Glomerular visceral epithelial cell (primary cell): ENCODE measurements around the gene BCAS3.

ENCODE experiments used
- DNase-seq: peaks from one replicate; pipeline ENCODE4 v3.0.0-alpha.2; 2016; ENCODE audit errors: extremely low spot score

Gene BCAS3

GRCh38 chr17:61199431-61200338 is 522.0 kb downstream of the BCAS3 start:
- DNase-seq = no peak

- DNase-seq = peak; percentile 51
Measured at GRCh38 chr17:61200339-61200715, 522.7 kb downstream of the BCAS3 start.

- DNase-seq = peak; percentile 79
Measured at GRCh38 chr17:61201211-61201610, 523.6 kb downstream of the BCAS3 start.

- peak; percentile 19 for DNase-seq
Measured at GRCh38 chr17:61202564-61202963, 524.9 kb downstream of the BCAS3 start.

GRCh38 chr17:61203671-61204131 is 526.0 kb downstream of the BCAS3 start:
- no peak for DNase-seq

GRCh38 chr17:61204456-61204855 is 526.8 kb downstream of the BCAS3 start:
- no peak for DNase-seq

- no peak for DNase-seq
Measured at GRCh38 chr17:61205401-61205800, 527.8 kb downstream of the BCAS3 start.

GRCh38 chr17:61205931-61206330 is 528.3 kb downstream of the BCAS3 start:
- no peak for DNase-seq

- no peak for DNase-seq
Measured at GRCh38 chr17:61206922-61207321, 529.3 kb downstream of the BCAS3 start.

- peak; percentile 43 for DNase-seq
Measured at GRCh38 chr17:61208301-61209105, 530.9 kb downstream of the BCAS3 start.

- DNase-seq = no peak
Measured at GRCh38 chr17:61209106-61209439, 531.4 kb downstream of the BCAS3 start.

GRCh38 chr17:61209525-61209924 is 531.9 kb downstream of the BCAS3 start:
- no peak for DNase-seq

- no peak for DNase-seq
Measured at GRCh38 chr17:61211236-61211635, 533.6 kb downstream of the BCAS3 start.

GRCh38 chr17:61212655-61213054 is 535.0 kb downstream of the BCAS3 start:
- no peak for DNase-seq

- no peak for DNase-seq
Measured at GRCh38 chr17:61214753-61215152, 537.1 kb downstream of the BCAS3 start.

- DNase-seq = no peak
Measured at GRCh38 chr17:61216066-61216465, 538.4 kb downstream of the BCAS3 start.

- DNase-seq = no peak
Measured at GRCh38 chr17:61217878-61218437, 540.3 kb downstream of the BCAS3 start.

GRCh38 chr17:61218438-61218837 is 540.8 kb downstream of the BCAS3 start:
- DNase-seq = no peak

- DNase-seq = no peak
Measured at GRCh38 chr17:61219460-61219859, 541.8 kb downstream of the BCAS3 start.

- DNase-seq = no peak
Measured at GRCh38 chr17:61221181-61221580, 543.5 kb downstream of the BCAS3 start.

GRCh38 chr17:61221597-61222471 is 544.2 kb downstream of the BCAS3 start:
- peak; percentile 47 for DNase-seq

- DNase-seq = no peak
Measured at GRCh38 chr17:61223725-61224124, 546.1 kb downstream of the BCAS3 start.
